AG04449 (cell line): Measurements from ENCODE around the gene PAK5.

ENCODE experiments used
- CTCF ChIA-PET: fragments of 350-600 bp; formaldehyde crosslinking; extraction: SDS; loops from one replicate; lab custom pipeline; 2021; ENCODE audit warnings: antibody characterized with exemption; lab: Yijun Ruan, JAX
- POLR2A ChIA-PET: fragments of 400-600, 350-600 bp; formaldehyde crosslinking; extraction: SDS; loops from one replicate; lab custom pipeline; 2020; ENCODE audit warnings: antibody characterized with exemption, inconsistent platforms; lab: Yijun Ruan, JAX
- DNase-seq: peaks from one replicate; pipeline ENCODE4 v3.0.0-alpha.2; 2010; ENCODE audit warnings: low read depth, low spot score
- H3K4me3 ChIP-seq: 2 replicates; pipeline ENCODE4 v1.5.1; 2011; ENCODE audit warnings: low read depth, mild to moderate bottlenecking, control low read depth, low read length
- CTCF ChIP-seq: IDR thresholded peaks from one replicate; pipeline ENCODE4 v1.5.1; 2011; ENCODE audit warnings: mild to moderate bottlenecking, moderate library complexity, low read length, control low read depth, inconsistent platforms; ENCODE audit not compliant: insufficient read depth; ENCODE audit errors: missing control alignments

Gene PAK5

GRCh38 chr20:9699181-9699580 lies 139.7 kb downstream of the PAK5 start:
- CTCF ChIA-PET = no interaction called here
- DNase-seq = no peak
- no peak for TF ChIP-seq CTCF
- H3K4me3 ChIP-seq = no peak overlapping the region
- POLR2A ChIA-PET = no interaction called here

- TF ChIP-seq CTCF = no peak
- no peak for DNase-seq
- ChIA-PET CTCF (no interaction called here), POLR2A (no interaction called here)
- H3K4me3 ChIP-seq = no peak overlapping the region
Measured at GRCh38 chr20:9689041-9689440, 149.8 kb downstream of the PAK5 start.

- TF ChIP-seq CTCF = no peak
- CTCF ChIA-PET = no interaction called here
- no peak overlapping the region for H3K4me3 ChIP-seq
- DNase-seq = no peak
- POLR2A ChIA-PET = no interaction called here
Measured at GRCh38 chr20:9686866-9687265, 152.0 kb downstream of the PAK5 start.

- no peak overlapping the region for H3K4me3 ChIP-seq
- ChIA-PET CTCF (no interaction called here), POLR2A (no interaction called here)
- no peak for DNase-seq
- TF ChIP-seq CTCF = no peak
Measured at GRCh38 chr20:9686455-9686854, 152.4 kb downstream of the PAK5 start.

- no peak for DNase-seq
- H3K4me3 ChIP-seq = no peak overlapping the region
- POLR2A ChIA-PET = no interaction called here
- no peak for TF ChIP-seq CTCF
- CTCF ChIA-PET = no interaction called here
Measured at GRCh38 chr20:9686001-9686400, 152.9 kb downstream of the PAK5 start.

- no peak for TF ChIP-seq CTCF
- POLR2A ChIA-PET = no interaction called here
- CTCF ChIA-PET = no interaction called here
- H3K4me3 ChIP-seq = no peak overlapping the region
- DNase-seq = no peak
Measured at GRCh38 chr20:9685011-9685410, 153.9 kb downstream of the PAK5 start.
